ENCODE data around the gene BRWD1. TPM values are rescaled to one million over a fixed set of nuclear protein-coding genes. Genes with fewer than 3 reads are reported as not detected.

BRWD1 gene
- total RNA-seq, 3 donors from 2014 or later: 40.6 to 58.6 (median 52.5) TPM

DNA sequence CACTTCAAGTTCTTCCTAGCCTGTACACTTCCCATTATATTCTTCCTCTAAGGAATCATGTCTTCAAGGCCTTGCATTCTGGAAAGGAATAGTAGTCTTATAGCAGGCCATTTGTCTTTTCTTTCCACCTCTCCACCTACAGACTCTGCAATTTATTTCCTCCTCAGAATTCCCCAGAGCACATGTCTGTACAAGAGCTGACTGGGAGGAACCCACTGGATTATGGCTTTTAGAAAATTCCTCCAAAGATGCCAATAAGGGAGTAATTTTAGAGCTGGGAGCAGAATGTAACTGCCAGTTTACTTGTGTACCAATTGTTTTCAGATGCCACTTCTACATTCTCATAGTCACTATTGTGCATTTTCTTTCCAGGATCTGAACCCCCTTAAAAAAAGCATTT lies 126.8 kb downstream of the BRWD1 start:
- intact Hi-C loops (cut with DNase I, micrococcal nuclease): no loop called here

DNA sequence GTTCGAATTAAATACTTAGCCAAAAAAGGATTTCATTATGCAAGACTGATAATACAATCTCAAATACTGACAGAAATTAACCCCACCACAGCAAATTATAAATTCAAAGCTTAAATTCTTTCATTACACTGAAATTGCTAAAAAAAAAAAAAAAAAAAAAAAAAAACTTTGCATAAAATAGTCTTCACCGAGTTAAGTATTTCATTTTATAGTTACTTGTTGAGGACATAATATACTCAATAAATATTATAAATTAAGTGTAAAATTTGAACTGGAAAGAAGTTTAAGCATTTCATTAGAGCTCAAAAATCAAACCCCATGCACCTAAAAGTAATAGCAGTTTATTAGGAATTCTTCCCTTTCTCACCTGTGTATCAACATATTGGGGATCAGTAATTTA lies 128.3 kb downstream of the BRWD1 start:
- H3K4me1 ChIP-seq (ENCODE audit: low read depth): peaks cover 17% of the 10 kb centered on the region
- intact Hi-C loops (cut with DNase I, micrococcal nuclease): no loop called here
- no peak for ATAC-seq
- no peaks in the 10 kb centered on the region for H3K9me3 ChIP-seq
- TF ChIP-seq, protein P1, sequence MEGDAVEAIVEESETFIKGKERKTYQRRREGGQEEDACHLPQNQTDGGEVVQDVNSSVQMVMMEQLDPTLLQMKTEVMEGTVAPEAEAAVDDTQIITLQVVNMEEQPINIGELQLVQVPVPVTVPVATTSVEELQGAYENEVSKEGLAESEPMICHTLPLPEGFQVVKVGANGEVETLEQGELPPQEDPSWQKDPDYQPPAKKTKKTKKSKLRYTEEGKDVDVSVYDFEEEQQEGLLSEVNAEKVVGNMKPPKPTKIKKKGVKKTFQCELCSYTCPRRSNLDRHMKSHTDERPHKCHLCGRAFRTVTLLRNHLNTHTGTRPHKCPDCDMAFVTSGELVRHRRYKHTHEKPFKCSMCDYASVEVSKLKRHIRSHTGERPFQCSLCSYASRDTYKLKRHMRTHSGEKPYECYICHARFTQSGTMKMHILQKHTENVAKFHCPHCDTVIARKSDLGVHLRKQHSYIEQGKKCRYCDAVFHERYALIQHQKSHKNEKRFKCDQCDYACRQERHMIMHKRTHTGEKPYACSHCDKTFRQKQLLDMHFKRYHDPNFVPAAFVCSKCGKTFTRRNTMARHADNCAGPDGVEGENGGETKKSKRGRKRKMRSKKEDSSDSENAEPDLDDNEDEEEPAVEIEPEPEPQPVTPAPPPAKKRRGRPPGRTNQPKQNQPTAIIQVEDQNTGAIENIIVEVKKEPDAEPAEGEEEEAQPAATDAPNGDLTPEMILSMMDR (IDR thresholded peaks at IDR 0.05): no peak
- H3K4me3 ChIP-seq: no peak overlapping the region
- H3K36me3 ChIP-seq (ENCODE audit: low read depth): no peaks in the 10 kb centered on the region
- DNase-seq: no peak

More for the DNA sequence above, 126.8 kb downstream of the BRWD1 start:
- Histone ChIP-seq H3K9me3 (no peaks in the 10 kb centered on the region), H3K4me1 (ENCODE audit: low read depth) (peaks cover 14% of the 10 kb centered on the region), H3K36me3 (ENCODE audit: low read depth) (no peaks in the 10 kb centered on the region), H3K4me3 (no peak overlapping the region)
- ATAC-seq: no peak
- no peak for DNase-seq
- TF ChIP-seq, protein P1 (IDR thresholded peaks at IDR 0.05): no peak

DNA sequence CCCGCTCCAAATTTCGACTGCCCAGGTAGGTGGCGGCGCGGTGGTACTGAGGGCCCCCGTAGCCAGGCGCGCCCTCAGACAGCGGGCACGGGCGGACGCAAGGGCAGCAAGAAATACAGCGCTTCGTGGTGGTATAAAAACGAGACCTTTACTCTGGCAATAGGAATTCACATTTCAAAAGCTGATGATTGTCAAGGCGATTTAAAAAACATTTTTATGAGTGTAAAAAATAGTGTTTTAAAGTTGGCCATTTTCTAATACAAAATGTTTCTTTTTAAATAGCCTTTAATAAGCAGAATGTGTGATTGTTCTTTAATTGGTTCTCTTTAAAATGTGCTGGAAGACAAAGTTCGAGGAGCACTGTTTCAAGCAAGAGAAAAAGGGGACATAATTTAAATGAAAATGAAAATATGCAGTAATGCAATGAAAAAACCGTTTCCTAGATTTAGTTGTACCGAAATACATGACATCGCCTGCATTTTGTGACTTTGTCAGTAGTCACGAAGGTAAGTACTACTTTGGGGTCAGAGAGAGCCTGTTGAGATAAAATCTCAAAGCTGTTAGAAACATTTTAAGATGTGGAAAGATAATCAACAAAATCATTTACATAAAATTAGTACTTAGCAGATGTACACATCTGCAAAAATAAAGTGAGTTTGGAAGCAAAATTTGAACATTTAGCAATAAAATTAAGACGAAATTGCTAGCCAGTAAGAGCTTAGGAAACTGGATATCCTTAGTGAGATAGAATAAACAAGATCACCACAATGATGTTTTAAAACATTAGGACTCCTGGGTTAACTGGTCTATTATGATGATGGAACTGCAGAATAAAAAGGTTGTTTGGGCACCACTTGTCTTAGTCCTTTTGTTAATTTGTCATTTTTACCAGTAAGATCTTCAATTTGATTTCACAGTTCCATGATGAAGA lies 129.1 kb downstream of the BRWD1 start:
- DNase-seq: no peak
- TF ChIP-seq, protein P1 (IDR thresholded peaks at IDR 0.05): no peak
- ATAC-seq: no peak
- H3K9me3 ChIP-seq: no peaks in the 10 kb centered on the region
- H3K4me1 ChIP-seq (ENCODE audit: low read depth): peaks cover 17% of the 10 kb centered on the region
- peak overlapping the region; percentile 40 for H3K4me3 ChIP-seq
- intact Hi-C loops (cut with DNase I, micrococcal nuclease): no loop called here
- H3K36me3 ChIP-seq (ENCODE audit: low read depth): no peaks in the 10 kb centered on the region

DNA sequence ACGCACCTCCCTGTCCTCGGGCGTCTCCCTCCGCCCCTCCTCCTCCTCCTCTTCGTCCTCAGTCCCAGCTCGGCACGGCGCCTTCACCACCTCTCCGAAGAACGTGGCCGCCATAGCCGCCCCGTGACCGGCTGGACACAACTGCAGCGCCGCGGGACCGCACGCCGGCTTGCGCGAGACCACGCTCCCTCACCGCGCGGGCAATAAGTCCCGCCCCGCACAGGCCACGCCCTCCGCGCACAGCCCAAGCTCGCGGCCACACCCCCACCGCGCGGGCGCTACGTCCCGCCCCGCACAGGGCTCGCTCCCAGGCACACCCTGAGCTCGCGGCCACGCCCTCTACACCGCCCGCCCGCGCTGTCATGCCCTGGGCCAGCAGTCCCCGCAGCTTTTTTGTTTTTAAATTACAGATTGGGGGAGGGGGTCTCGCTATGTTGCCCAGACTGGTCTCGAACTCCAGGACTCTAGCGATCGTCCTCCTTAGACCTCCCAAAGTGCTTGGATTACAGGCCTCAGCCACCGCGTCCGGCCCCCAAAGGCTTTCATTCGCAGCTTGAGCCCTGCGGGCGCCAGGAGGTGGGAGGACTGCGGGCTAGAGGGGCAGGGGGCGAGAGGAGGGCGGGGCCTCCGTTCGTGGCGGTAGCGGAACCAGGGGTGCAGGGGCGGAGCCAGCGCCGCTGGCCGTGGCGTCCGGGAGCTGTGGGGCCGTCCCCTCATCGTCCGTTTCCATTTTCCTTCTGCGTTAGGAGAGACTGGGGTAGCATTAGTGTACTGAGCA lies 130.0 kb downstream of the BRWD1 start, which contains the start of gene PSMG1:
PSMG1 (minus strand) TSS at position 180 of the 778 bp plus-strand sequence; CDS start at position 114, 66 bp downstream.
- TF ChIP-seq, protein P1 (IDR thresholded peaks at IDR 0.05): no peak
- peak within 1 kb of the TSS; percentile 40 for H3K4me3 ChIP-seq
- peaks cover 17% of the 10 kb centered on the region for H3K4me1 ChIP-seq (ENCODE audit: low read depth)
- ATAC-seq (peak; percentile 95), DNase-seq (peak; percentile 97 to 98 (median 98))
- no peaks in the 10 kb centered on the region for H3K9me3 ChIP-seq
- no peaks in the 10 kb centered on the region for H3K36me3 ChIP-seq (ENCODE audit: low read depth)
- intact Hi-C loops (cut with DNase I, micrococcal nuclease): no loop called here

DNA sequence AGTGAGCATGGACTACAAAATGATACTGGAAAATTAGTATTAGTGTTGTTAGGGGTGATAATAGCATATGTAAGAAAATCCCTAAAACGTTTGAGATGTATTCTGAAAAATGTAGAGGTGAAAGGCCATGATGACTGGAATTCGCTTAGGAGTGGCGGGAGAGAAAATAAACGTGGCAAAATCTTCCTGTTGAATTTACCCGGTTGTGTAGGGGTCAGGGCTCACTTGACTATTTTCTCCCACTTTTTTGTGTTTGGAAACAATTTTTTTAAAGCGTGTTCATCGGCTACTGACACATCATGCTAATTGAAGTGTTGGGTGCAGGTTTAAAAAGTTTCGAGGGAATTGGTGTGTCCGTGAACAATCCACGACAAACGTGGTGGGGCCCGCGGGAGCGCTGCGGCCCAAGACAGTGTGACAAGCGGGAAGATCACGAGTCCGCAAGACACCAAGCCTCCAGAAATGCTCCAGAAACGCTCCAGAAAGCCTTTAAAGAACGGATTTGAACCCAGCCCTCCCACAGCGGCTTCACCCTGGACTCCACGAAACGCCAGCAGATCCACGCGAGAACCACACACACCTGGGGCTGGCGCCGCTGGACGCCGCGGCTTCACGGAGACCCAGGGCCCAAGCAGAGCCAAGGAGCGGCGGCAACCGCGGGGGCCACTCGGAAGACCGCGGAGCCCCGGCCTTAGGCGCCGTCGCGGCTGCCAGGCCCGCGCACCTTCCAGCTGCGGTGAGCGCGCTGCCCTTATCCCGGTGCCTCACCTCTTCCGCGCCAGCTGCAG lies 130.8 kb downstream of the BRWD1 start:
- Histone ChIP-seq H3K9me3 (no peaks in the 10 kb centered on the region), H3K4me3 (peak overlapping the region; percentile 40), H3K36me3 (ENCODE audit: low read depth) (no peaks in the 10 kb centered on the region), H3K4me1 (ENCODE audit: low read depth) (peaks cover 17% of the 10 kb centered on the region)
- TF ChIP-seq, protein P1 (IDR thresholded peaks at IDR 0.05): no peak
- DNase-seq (peak in 1 of 3 donors; percentile 57), ATAC-seq (peak; percentile 75)
- intact Hi-C loops (cut with DNase I, micrococcal nuclease): no loop called here
